GM12865 (cell line): ENCODE results near the gene NEGR1.

Experiments used
- DNase-seq: peaks from one replicate; pipeline ENCODE4 v3.0.0; 2010; ENCODE audit warnings: low read depth
- H3K4me3 ChIP-seq: 2 replicates; pipeline ENCODE4 v1.5.1; 2011; ENCODE audit warnings: mild to moderate bottlenecking, low read depth, low read length, control low read depth
- TF ChIP-seq, protein P1 (sequence below): IDR thresholded peaks from 2 replicates; pipeline ENCODE4 v1.5.1; 2011; ENCODE audit warnings: low read length, control low read depth, low read depth, inconsistent platforms; ENCODE audit not compliant: insufficient read depth; ENCODE audit errors: missing control alignments

Gene NEGR1

DNA sequence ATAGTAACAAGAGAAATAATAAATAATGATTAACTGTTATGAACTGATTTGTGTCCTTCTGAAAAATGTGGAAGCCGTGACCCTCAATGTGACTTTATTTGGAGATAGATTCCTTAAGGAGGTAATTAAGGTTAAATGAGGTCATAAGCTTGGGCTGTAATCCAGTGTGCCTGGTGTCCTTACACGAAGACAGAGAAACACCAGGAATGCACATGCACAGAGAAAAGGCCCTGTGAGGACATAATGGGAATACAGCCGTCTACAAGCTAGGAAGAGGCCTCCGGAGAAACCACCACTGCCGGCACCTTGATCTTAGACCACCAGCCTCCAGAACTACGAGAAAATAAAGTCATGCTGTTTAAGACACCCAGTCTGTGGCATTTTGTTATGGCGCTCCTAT is 215.9 kb downstream of the NEGR1 start:
- no peak for DNase-seq
- no peak overlapping the region for H3K4me3 ChIP-seq
- TF ChIP-seq, protein P1, sequence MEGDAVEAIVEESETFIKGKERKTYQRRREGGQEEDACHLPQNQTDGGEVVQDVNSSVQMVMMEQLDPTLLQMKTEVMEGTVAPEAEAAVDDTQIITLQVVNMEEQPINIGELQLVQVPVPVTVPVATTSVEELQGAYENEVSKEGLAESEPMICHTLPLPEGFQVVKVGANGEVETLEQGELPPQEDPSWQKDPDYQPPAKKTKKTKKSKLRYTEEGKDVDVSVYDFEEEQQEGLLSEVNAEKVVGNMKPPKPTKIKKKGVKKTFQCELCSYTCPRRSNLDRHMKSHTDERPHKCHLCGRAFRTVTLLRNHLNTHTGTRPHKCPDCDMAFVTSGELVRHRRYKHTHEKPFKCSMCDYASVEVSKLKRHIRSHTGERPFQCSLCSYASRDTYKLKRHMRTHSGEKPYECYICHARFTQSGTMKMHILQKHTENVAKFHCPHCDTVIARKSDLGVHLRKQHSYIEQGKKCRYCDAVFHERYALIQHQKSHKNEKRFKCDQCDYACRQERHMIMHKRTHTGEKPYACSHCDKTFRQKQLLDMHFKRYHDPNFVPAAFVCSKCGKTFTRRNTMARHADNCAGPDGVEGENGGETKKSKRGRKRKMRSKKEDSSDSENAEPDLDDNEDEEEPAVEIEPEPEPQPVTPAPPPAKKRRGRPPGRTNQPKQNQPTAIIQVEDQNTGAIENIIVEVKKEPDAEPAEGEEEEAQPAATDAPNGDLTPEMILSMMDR, result no peak

DNA sequence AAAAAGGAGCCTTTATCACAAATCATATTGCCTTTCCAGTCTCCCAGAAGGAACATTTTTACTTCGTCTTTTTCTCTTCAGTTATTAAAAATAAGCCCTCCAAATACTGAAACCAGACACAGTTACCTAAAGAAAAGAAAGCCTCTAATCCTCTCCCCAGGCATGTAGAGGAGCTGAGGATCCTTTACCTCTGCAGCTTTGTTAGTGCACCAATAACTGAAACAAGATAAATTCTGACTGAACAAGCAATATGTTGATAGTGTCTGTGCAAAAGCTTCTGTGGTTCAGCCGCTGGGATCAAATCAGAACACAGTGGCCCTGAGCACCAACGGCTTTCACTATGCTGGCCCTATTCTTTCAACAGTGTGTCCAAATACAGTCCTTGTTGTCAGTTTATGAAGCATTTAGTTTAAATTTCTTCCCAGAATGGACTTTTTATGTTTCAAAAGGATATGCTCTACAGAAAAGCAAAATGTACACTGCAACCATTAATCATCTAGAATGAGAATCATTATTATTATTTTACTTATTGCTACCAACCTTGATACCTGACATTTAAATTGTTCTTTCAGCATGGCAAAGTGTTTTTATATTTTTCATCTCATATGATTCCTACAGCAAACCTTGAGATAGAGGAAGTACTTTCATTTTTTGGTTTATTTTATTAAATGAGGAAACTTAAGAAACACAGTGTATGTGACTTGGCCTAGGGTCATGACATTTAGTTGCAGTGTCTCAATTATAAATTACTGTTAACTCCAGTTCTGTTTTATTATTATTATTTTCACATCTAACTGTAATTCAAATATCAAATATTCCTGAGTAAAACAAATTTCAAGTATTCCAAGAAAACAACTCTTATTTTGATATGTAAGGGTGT is 217.9 kb downstream of the NEGR1 start:
- TF ChIP-seq, protein P1, result no peak
- DNase-seq, result no peak
- no peak overlapping the region for H3K4me3 ChIP-seq

DNA sequence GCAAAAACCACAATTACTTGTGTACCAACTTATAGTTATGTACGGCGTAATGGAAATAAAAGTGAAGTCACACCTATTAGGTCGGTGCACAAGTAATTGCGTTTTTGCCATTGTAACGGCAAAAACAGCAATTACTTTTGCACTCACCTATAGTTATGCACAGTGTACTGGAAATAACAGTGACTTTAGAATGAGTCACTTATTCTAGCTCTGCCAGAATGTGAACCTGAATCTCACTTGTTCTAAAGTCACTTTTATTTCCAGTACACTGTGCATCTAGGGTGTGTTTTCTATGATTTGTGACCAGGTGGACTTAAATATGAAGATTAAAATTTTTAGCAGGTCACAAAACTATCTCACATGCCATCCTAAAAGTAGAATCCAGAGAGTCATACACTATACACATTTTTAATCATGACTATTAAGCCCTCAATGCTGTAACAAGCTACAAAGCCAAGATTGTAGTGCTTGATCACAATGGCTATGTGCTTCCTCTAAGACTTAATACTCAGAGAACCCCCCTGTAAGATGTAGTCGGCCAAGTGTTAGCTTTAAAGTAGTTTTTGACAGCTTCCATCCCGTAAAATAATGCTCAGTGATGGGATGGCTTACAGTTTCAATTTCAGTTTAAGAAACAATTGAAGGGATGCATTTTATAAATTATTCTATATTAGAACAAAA is 218.8 kb downstream of the NEGR1 start:
- H3K4me3 ChIP-seq, result no peak overlapping the region
- no peak for DNase-seq
- TF ChIP-seq, protein P1, result no peak

DNA sequence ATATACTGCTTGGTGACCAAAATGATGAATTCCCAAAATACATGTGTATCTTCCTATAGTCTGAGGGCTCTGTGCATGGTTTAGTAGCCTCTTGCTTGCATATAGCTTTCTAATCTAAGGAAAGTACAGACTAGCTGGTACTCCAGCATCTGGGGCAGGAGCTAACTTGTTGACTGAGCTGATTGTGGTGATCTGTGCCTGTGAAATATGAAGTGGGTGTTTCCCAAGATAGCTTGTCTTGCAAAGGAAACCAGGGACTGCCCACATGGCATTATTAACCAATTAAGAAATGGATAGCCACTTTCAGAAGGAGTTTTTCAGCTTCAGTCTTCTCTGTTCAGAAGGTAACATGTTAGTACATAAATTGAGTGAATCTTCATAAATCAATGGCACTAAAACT is 219.8 kb downstream of the NEGR1 start:
- no peak for DNase-seq
- TF ChIP-seq, protein P1, result no peak
- H3K4me3 ChIP-seq, result no peak overlapping the region

DNA sequence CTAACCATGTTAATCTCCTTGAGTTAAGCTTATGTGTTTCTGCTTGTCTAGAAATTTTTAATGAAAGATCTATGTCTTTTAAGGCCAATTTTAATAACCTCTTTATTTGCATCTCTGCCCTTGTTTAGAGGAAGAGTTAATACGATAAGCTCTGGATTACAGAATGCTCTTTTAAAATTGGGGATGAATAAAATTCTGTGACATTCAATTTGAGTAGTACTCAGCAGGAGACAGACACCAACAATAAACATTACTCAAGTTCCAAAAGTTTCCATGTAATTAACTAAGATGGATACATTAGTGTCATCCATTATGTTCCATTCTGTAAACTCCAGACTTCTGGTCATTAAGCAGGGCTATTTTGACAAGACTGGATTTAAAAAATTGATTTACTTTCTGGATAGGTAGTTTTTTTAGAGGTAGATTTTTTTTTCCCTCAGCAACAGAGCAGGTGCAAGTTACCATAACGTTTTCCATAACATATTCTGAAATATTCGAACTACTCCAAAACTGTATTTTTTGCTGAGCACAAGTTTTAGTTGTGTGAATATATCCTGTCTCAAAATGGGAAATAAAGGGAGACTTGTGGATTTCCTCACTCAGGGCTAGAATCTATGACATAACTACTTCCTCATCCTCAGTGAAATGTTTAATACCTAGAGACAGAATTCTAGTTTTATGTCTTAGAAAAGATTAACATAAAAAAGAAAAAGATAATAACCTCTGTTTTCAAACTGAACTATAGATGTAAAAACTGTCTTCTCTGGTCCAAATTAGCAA is 221.7 kb downstream of the NEGR1 start:
- DNase-seq, result no peak
- TF ChIP-seq, protein P1, result no peak
- H3K4me3 ChIP-seq, result no peak overlapping the region

DNA sequence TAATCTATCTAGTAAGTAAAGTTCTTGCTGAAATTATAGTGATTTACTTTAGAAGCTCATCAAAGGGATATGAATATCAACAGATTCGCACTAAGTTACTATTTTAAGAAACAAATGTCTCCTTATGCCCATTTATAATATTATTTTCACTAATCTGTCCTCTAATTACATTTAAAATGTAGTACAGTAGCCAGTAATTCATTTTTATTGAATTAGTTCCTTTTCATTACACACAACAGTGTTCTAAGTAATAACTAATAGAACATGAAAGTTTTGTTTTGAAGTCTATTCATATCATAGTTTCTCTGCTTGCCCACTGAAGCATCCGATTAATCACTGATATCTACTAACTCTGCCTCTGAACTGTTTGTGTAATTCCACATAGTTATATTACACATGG is 225.8 kb downstream of the NEGR1 start:
- no peak overlapping the region for H3K4me3 ChIP-seq
- TF ChIP-seq, protein P1, result no peak
- no peak for DNase-seq
